ENCODE results near the gene ADRA2B. TPM values are rescaled to one million over a fixed set of nuclear protein-coding genes. Genes with fewer than 3 reads are reported as not detected.
A peak's percentile ranks its signal among the peaks of the same experiment; 100 is the strongest.

The ADRA2B gene
- total RNA-seq, 1 donor from 2014 or later: not detected

- TF ChIP-seq, protein P1, sequence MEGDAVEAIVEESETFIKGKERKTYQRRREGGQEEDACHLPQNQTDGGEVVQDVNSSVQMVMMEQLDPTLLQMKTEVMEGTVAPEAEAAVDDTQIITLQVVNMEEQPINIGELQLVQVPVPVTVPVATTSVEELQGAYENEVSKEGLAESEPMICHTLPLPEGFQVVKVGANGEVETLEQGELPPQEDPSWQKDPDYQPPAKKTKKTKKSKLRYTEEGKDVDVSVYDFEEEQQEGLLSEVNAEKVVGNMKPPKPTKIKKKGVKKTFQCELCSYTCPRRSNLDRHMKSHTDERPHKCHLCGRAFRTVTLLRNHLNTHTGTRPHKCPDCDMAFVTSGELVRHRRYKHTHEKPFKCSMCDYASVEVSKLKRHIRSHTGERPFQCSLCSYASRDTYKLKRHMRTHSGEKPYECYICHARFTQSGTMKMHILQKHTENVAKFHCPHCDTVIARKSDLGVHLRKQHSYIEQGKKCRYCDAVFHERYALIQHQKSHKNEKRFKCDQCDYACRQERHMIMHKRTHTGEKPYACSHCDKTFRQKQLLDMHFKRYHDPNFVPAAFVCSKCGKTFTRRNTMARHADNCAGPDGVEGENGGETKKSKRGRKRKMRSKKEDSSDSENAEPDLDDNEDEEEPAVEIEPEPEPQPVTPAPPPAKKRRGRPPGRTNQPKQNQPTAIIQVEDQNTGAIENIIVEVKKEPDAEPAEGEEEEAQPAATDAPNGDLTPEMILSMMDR (IDR thresholded peaks at IDR 0.05; ENCODE audit: insufficient read depth, low read length, severe bottlenecking): no peak
- DNase-seq (ENCODE audit: low read depth): no peak
These were observed 34.6 kb upstream of the ADRA2B start for GRCh38 chr2:96150791-96151594.

DNA sequence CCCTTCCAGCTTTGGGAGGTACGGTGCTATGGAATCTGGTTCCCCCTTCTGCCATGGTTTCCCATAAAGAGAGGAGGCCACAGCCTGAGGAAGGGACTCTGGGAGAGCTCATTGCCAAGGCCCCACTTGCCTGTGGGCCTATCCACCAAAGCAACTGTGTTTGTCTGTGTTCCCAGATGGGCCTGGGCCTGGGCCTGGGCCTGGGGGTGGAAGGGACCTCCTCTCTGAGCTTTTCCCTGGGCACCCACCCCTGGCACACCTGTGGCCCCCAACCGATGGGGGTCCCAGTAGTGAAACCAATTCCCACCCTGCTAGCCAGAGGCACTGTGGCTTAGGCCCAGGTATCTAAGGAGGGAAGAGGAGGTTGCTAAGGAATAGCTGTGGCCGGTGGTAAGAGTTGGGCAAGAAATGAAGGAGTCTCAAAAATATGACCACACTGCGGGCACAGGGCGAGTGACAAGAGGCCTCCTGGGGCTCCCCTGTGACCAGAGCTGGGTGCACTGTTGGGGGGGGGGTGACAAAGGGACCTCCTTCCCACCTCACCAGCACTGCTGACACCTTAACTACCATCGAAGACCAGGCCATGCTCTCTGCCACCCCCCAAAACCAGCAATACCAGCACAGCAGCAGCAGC is 33.8 kb upstream of the ADRA2B start:
- no peak for DNase-seq (ENCODE audit: low read depth)
- no peaks in the 10 kb centered on the region for H3K36me3 ChIP-seq (ENCODE audit: control insufficient read depth, insufficient read depth, low read length)
- H3K4me3 ChIP-seq (ENCODE audit: low read depth, low read length): no peak overlapping the region
- H3K27me3 ChIP-seq (ENCODE audit: control insufficient read depth, insufficient read depth, low read length): no peaks in the 10 kb centered on the region
- no peak for FAIRE-seq
- TF ChIP-seq, protein P1 (IDR thresholded peaks at IDR 0.05; ENCODE audit: insufficient read depth, low read length, severe bottlenecking): no peak

More at GRCh38 chr2:96150791-96151594, 34.6 kb upstream of the ADRA2B start:
- Histone ChIP-seq H3K4me3 (ENCODE audit: low read depth, low read length) (no peak overlapping the region), H3K27me3 (ENCODE audit: control insufficient read depth, insufficient read depth, low read length) (no peaks in the 10 kb centered on the region), H3K36me3 (ENCODE audit: control insufficient read depth, insufficient read depth, low read length) (no peaks in the 10 kb centered on the region)
- no peak for FAIRE-seq

DNA sequence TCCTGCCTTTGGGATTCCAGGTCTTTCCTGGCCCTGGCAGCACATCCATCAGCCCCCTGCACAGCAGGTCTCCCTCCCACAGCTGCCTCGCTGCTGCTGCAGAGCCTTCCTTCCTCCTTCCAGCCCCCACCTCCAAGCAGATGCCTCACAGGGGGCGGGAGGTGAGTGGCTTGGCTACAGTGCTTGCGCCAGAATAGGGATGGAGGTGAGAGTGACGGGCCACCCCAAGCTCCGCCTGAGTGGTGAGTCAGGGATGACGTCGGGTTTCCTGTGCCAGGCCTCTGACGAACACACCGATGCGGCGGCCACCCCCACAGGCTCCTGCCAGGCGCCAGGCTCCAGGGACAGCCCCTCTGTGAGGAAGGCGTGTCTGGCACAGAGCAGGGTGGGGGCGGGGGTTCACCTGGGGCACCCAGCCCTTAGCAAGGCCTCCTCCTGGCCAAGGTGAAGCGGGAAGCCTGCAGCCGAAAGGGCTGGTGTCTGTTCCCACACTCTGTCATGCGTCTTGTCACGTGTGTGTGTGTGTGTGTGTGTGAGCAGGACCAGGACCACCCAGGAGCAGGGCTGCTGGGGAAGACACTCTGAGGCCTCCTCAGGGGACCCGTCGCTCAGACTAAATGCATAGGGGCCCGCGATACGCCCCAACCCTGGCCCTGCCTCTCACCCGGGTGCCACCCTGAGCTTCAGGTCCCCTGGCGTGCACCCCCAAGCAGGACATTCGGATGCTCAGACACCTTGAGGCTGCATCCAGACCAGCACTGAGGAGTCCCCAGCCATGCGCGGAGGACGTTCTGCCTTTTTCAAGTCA is 32.2 kb upstream of the ADRA2B start:
- no peak for FAIRE-seq
- peak; percentile 92 for DNase-seq (ENCODE audit: low read depth)

DNA sequence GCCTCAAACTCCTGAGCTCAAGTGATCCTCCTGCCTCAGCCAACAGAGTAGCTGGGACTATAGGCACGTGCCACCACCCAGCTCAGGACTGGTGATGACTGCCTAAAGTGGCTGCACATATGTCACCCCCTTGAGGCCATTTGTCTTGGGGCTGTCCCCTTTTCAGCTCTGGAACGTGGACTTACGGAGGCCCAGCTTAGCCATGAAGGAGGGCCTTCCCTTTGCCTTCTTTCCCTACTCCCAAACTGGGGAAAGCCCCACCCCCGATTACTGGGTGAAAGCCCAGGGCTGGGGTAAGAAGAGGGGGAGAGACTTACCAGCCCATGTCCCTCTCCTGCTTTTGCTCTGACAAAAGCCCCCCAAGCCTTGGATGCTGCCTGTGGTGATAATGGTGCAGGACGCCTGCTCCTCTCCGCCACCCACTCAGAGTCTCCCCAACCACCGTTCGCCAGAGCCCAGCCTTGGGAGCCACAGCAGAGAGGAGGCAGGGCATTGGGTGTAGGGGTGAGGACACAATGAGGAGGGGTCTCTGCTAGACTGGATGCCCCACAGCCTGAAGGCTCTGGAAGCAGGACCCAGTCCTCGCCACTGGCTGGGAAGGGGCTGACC is 31.3 kb upstream of the ADRA2B start:
- no peak overlapping the region for H3K4me3 ChIP-seq (ENCODE audit: low read depth, low read length)
- no peak for DNase-seq (ENCODE audit: low read depth)
- H3K36me3 ChIP-seq (ENCODE audit: control insufficient read depth, insufficient read depth, low read length): peaks cover 8% of the 10 kb centered on the region
- FAIRE-seq: no peak
- H3K27me3 ChIP-seq (ENCODE audit: control insufficient read depth, insufficient read depth, low read length): no peaks in the 10 kb centered on the region
- TF ChIP-seq, protein P1 (IDR thresholded peaks at IDR 0.05; ENCODE audit: insufficient read depth, low read length, severe bottlenecking): no peak

More for the DNA sequence above, 32.2 kb upstream of the ADRA2B start:
- H3K36me3 ChIP-seq (ENCODE audit: control insufficient read depth, insufficient read depth, low read length): peaks cover 4% of the 10 kb centered on the region
- no peak overlapping the region for H3K4me3 ChIP-seq (ENCODE audit: low read depth, low read length)
- no peaks in the 10 kb centered on the region for H3K27me3 ChIP-seq (ENCODE audit: control insufficient read depth, insufficient read depth, low read length)
- TF ChIP-seq, protein P1 (IDR thresholded peaks at IDR 0.05; ENCODE audit: insufficient read depth, low read length, severe bottlenecking): no peak

DNA sequence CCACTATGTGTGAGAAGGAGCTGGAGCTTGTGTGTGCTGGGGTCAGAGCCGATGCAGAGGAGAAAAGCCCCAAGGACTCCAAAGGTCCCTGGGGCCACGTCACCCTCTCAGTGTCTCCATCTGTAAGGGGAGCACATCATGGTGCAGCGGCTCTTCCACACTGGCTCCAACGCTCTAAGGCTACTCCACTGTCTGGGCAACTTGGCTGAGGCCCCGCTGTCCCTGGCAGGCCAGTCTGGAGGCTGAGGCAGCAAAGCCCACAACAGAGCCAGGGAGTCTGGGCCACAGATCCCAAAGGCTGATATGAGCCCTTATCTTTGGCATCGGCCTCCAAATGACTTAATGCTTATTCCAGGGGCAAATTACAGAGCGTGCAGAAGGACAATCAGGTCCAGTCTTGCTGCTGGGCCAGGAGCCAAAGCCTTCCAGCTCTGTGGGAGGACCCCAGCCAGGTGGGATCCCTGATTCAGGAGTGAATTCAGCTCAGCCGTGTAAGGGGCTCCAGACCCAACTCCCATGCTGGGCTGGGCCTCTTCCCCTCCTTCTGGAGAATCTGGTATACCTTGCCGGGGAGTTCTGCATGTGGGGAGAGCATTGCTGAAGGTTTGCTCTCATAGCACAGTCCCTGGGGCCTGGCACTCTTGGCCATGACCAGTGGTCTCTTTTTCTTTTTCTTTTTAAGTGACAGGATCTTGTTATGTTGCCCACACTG is 30.7 kb upstream of the ADRA2B start:
- Histone ChIP-seq H3K36me3 (ENCODE audit: control insufficient read depth, insufficient read depth, low read length) (peaks cover 8% of the 10 kb centered on the region), H3K4me3 (ENCODE audit: low read depth, low read length) (no peak overlapping the region), H3K27me3 (ENCODE audit: control insufficient read depth, insufficient read depth, low read length) (no peaks in the 10 kb centered on the region)
- FAIRE-seq (no peak), DNase-seq (ENCODE audit: low read depth) (peak; percentile 29)
- TF ChIP-seq, protein P1 (IDR thresholded peaks at IDR 0.05; ENCODE audit: insufficient read depth, low read length, severe bottlenecking): no peak

All from bronchial epithelial cell (primary cell).